Ureter (tissue), 1 donor: ENCODE measurements around the gene SRGAP2B. TPM values are rescaled to one million over a fixed set of nuclear protein-coding genes. Genes with fewer than 3 reads are reported as not detected.
"Not testable (repeated sequence)": the region's sequence is repeated elsewhere in the genome, so short reads cannot be mapped to it uniquely, and the experiment has no call there.

Source experiments
- DNase-seq: peaks from one replicate; pipeline ENCODE4 v3.0.0-alpha.2; 2020; ENCODE audit warnings: low spot score
- total RNA-seq: library from RNA; stranded (reverse); gene quantifications from one replicate; pipeline ENCODE4 v1.2.4, GENCODE V29; 2023
- donor health status: DM: yes; HTN: yes; CAD: no.

The SRGAP2B gene
- total RNA-seq, 1 donor from 2014 or later, result 36.4 TPM

DNA sequence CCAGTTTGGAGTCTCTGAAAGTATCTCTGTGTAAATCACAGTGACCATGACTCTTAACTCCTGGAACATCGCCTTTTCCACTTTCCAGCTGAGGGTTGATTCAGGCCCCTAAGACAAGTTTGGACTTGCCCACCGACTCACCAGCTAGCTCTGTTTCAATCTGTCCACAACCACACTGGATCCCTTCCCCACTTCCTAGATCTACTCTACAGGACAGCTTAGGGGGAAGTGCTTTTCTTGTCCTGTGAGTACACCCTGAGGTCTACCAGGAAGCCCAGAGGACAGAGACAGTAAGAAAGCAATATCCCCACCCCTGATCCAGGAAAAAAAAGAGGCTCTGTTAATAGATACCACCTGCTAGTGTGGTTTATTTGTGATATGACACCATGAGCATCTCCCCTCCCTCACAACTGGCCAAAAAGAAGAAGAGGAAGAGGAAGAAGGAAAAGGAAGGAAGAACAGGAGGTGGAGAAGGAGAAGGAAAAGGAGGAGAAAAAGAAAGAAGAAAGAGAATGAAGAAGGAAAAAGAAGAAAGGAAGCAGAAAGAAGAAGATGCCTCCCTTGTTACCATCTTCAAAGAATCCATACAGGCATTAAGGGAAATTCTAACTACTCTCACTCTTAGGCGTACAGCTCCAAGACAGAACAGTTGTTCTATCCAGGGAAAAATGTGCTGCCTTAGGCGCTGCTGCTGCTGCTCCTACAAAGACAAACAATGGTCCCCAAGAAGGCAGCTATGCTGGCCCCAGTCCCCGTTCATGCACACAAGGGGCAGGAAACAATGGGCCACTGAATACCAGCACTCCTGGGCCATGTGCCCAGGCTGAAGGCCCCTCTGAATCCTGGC, 96.8 kb downstream of the SRGAP2B start:
- not testable (repeated sequence) for DNase-seq

DNA sequence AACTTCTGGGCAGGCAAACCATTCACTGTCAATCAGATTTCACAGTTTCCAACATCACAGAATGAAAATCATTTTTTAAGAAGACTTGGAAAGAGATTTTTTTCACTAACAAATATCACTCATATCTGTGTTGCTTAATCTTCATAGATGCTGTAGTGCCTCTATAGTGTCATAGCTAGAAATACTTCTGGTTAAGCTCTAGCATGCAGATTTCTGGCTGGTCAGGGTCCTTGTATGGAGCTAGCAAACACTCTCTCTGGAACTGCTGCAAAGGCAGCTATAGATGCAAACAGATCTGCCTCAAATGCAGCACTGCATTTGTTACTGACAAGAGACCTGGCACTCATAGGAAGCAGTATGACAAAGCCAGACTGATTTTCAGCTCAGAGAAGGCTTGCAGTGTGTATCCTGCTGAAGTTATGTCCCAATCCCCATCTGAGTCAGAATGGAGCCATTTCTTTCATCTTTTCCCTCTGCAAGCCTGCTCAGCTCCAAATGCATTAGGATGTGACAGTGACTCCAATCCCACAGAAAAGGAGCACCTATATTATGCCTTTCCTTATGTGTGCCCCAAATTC, 99.2 kb downstream of the SRGAP2B start:
- not testable (repeated sequence) for DNase-seq

DNA sequence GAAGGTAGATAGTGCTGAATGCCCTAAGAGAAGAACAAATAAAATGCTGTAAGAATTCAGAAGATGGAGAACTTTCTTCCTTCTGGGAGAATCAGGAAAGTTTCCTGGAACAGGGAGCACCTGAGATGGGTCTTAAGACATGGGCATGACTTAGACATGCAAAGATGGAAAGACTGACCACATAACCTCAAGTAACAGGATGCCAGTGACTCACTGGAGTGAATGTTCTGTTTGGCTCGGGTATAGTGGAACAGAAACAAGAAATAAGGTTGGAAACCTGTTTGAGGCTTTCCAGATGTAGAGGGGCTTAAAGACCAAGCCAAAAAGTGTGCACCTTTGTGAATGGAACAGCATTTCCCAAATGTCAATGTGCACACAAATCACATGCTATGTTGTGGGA, 102.2 kb downstream of the SRGAP2B start:
- not testable (repeated sequence) for DNase-seq

DNA sequence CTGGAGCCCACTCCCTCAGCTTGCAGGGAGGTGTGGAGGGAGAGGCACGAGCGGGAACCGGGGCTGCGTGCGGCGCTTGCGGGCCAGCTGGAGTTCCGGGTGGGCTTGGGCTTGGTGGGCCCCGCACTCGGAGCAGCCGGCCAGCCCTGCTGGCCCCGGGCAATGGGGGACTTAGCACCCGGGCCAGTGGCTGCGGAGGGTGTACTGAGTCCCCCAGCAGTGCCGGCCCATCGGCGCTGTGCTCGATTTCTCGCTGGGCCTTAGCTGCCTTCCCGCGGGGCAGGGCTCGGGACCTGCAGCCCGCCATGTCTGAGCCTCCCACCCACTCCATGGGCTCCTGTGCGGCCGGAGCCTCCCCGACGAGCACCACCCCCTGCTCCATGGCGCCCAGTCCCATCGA, 104.5 kb downstream of the SRGAP2B start:
- DNase-seq, result not testable (repeated sequence)

DNA sequence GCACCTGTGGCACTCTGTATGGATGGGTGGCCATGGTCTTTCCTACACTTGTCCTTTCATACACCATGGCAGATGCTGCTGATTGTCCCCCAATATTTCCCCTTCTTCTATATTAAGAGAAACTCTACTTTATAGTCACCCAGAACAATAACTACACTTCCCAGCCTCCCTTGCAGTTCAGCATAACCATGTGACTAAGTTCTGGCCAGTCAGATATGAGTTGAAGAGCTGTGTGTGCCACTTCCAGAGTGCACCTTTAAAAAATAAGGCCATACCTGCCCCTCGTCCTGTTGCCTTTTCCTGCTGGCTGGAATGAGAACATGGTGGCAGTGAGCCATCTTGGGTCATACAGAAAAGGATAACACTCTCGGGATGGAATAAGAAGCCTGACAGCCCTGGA, 108.0 kb downstream of the SRGAP2B start:
- not testable (repeated sequence) for DNase-seq

DNA sequence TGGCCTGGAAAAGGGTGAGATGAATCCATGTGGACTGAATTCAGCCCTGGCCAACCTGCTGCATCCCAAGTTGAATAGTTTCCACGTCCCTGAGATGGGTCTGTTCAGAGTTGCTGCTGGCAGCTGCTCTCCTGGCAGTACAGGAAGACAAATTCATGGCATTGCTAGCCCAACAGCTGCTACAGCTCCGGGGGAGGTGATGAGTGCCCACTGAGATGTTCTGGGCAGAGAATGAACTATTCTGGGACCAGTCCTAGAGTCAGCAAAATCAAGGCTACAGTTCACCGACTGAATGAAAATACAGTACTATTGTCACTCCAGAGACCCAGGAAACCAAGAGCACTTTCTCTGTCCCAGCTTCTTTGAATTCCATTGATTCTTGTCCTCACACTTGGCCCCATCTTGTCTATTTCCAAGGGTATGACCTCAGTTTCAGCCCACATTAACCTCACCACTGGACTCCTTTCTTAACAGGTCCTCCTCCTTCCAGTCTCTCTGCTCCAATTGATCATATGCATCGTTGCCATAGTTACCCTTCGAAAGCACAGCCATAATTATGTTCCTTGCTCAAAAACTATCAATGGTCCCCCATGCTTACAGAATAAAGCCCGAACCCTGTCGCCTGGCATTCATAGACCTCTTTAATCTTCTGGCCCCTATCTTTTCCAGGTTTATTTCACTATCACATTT, 108.8 kb downstream of the SRGAP2B start:
- DNase-seq, result not testable (repeated sequence)

DNA sequence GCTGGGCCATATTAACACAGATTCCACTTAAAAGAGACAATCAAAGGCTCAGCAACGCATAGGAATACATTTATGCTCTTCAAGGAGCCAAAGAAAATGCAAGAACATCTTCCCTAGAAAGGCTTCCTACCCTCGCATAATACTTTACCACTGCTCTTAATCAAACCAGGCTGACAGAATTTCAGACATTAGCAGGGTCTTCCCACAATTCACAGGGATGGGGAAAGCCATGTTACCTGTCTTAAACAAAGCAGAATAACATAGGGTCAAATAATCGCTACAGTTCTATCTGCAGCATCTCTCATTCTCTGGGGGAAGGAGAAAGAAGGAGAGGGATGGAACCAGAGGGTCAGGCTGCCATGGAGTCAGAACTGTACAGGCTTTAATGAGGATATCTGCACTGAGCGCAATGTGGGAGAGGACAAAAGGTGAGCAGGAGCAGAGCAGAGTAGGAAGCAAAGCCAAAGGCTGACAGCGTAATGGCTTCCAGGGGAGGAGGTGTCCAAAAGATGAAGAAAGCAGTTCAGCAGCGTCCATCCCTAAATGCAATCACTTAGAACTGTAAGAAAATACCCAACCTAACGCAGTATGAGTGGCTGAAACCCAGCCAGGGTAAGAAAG, 109.5 kb downstream of the SRGAP2B start:
- DNase-seq, result not testable (repeated sequence)

DNA sequence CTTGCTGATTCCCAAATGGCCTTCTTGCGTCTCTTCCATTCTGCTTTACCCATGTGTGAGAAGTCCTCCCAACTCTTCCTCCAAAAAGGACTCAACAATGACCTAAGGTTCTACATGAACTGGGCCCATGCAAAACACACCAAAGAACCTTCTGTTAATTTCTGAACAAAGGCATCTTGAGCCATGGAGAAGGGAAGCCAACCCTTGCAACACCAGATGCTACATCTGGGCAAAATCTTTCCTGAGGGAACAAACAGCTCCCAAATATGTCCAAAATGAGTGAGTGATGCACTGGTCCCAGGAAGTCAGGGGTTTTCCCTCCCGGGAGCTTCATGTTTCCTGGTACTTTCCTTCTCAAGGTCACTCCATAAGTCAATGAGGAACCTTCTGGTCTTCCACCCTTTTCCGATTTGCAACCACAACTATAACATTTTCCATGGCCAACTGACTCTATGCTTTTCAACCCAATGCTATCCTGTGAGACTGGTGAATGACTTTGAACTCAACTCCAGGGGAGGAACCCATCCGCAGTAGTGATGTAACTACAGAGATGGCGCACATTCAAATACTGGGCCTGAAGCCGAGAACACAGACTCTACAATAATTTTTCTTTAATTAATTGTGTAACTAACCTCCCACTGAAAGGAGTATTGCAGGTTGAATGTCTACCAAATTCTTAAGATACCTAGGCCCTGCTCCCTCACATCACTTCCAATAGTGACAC, 112.2 kb downstream of the SRGAP2B start:
- not testable (repeated sequence) for DNase-seq

DNA sequence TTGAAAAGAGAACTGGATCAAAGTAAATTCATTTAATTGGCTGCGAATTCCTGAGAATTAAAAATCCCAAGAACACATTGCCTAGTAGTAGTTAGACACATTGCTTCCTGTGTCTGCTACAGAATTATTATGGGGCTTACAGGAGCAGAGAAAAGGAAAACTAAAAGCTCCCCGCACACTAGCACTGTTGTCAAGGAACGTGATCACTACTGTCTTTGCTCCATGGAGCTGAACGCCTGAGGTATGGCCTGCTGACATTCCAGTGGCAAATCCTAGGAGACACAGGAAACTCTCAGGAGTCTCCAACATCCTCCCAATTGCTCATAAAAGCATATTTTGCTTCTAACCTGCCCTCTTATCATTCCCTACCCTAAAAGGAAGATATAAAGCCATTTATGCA, 114.0 kb downstream of the SRGAP2B start:
- not testable (repeated sequence) for DNase-seq

DNA sequence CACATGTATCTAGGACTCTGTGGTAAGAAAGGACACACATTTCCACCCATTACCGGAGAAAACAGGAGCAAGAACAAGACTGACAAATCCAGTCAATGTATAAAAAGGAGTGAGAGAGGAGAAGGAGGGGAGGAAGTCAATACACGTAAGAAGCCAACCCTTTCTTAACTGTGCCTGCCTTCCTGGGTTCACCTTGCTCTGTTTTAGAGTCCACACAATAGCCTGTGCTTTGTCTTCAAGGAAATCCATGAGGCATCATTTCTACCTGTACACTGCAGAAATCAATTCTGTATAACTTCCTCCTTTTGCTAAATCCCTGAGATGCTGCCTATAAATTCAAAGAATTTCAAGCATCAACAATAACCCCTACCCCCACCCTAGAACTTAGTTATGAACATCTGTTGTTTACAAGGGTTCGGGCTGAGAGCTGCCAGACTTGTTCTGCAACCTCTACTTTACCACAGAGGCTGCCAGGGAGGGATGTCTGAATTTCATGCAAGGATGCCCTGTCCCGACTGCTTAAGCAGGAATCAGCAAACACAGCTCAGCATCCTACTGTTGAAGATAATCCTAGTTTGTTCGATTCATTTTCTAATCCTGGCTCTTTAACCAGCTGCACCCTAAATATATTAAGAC, 115.0 kb downstream of the SRGAP2B start:
- DNase-seq, result not testable (repeated sequence)

DNA sequence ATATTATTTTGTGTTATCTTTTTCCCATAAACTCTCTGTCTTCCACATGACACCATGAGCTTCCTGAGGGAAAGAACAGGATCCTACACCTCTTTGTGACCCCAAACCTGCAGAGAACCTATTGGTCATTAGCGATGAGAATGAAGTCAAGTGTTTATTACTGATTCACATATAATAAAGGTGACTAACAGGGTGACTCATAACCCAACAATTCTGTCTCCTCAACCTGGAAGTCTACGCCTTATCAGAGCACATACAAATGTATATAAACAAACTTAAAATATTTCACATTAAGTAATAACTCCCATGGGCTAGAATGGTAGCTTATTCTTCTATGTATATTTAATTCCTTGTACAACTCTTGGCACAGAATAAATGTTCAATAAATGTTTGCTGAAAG, 117.3 kb downstream of the SRGAP2B start:
- DNase-seq, result not testable (repeated sequence)

DNA sequence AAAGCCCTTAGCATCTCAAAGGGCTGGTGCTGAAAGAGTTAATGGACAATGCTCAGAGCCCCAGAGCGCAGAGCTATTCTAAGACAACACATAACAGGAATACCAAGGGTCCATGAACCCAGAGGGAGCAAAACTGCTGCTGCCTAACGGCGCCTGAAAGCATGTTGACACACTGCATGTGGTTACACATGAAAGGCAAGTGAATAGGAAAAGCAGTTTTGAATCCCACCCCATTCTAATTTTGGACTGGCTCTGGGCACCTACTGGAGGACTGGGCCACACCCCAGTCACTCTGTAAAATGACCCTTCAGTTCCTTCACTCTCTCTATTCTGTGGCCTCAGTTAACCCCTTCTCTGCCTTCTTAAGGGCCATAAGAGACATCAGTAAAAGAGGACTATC, 123.2 kb downstream of the SRGAP2B start:
- not testable (repeated sequence) for DNase-seq

DNA sequence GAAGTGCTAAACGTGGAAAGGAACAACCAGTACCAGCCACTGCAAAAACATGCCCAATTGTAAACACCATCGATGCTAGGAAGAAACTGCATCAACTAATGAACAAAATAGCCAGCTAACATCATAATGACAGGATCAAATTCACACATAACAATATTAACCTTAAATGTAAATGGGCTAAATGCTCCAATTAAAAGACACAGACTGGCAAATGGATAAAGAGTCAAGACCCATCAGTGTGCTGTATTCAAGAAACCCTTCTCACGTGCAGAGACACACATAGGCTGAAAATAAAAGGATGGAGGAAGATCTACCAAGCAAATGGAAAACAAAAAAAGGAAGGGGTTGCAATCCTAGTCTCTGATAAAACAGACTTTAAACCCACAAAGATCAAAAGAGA, 128.6 kb downstream of the SRGAP2B start:
- not testable (repeated sequence) for DNase-seq

DNA sequence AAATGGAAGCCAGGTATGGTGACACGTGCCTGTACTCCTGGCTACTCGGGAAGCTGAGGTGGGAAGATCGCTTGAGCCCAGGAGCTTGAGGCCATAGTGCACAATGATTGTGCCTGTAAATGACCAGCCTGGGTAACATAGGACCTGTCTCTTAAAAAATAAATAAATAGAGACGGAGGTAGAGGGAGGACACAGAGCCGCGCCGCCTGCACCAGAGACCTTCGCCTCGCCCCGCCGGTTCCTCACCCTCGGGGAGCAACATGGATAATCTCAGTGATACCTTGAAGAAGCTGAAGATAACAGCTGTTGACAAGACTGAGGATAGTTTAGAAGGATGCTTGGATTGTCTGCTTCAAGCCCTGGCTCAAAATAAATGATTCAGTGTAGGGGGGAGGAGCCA, 130.4 kb downstream of the SRGAP2B start:
- DNase-seq, result not testable (repeated sequence)

DNA sequence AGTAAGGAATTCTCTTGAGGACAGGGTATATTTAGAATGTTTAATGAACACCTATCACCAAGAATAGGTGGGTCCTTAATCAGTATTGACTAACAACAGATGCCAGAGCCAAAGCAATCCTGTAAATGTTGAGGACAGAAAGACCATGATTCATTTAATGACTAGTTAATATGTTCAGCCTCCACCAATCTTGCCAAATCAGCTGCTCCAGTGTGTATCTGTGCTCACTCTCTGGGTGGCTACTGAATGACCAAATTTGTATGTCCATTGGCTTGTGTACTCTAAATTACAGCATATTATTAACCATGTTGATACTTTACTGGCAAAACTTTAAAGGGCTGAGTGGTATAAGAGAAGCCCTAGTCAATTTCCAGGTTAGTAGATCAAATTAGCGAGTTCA, 130.9 kb downstream of the SRGAP2B start:
- DNase-seq, result not testable (repeated sequence)

DNA sequence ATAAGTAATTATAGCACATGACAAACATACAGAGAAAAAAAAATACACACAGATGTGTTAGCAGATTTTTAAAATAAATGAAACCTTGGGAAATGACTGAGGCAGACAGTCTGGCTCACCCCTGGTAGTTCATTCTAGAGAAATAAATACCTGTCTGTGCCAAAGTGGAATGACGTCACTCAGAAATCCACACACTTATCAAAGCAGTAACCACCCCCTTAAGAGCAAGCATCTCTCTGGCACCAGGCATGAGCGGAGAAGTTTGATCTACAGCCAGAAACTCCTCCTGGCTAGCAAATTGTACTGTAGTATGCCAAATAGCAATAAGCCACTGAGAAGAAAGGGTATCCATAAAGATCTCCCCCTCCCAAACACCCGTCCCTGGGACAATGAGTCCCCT, 131.6 kb downstream of the SRGAP2B start:
- not testable (repeated sequence) for DNase-seq

DNA sequence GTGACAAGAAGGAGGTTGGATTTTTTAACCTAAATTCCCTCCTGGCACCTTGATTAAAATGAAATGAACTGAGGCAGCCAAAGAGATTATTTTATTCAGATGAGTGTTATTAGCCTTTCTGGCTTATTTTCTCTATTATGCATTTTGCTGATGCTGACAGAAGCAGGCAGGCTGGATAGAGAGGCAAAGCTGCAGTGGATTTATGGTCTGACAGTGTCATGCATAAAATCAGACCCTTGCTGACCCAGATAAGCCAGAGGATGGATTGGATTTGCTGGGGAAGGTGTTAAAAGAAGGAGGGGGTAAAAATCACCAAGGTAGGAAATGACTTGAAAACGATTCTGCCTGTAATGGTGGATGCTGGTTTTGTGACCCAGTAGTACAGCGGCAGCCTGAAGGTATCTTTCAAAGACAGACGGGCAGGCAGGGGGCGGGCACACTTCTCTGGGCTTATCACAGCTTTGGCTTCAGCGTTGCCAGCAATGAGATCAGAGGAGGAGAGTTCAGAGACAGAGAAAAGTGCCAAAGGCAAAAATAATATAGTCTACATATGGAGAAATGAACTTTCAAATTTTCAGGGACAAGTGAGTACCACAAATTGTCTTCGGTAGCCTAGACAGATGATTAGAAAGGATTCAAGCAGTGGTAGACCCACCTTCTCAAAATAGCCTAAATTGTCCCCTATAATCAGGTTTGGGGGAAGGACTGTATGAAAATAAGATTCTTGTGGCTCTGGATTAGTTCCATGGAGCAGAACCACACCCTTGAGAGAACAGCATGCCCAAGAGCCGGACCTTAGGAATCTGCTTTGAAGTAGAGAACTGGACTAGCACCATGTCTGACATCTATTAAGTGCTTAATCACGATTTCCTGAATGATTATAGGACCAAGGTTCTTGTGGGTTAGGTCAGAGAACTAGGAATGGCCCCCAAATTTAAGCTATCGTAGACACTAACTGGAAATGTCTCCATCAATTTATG, 133.2 kb downstream of the SRGAP2B start:
- not testable (repeated sequence) for DNase-seq

DNA sequence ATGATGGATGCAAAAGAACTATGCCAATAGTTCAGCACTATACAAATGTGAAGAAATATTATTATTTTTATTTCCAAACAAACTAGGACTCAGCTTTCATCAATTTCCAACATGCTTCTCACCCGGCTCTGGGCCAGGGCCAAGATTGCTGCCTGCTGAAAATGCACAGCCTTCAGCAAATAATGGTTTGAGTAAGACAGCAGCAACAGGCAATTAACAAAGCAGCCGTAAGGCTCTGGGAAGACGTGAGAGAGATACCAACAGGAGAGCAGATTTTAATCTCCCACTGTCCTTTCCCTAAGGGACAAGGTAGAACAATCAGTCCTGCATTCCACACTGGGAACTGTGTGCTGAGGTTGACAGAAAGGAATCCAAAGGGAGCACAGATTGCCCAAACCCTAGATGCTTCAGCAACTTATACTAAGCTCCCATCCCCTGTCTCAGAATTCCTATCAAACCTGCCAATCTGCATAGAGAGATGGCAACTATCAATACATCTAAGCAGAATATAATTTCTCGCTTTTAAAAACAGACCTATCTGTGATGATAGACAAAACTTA, 134.1 kb downstream of the SRGAP2B start:
- DNase-seq, result not testable (repeated sequence)

DNA sequence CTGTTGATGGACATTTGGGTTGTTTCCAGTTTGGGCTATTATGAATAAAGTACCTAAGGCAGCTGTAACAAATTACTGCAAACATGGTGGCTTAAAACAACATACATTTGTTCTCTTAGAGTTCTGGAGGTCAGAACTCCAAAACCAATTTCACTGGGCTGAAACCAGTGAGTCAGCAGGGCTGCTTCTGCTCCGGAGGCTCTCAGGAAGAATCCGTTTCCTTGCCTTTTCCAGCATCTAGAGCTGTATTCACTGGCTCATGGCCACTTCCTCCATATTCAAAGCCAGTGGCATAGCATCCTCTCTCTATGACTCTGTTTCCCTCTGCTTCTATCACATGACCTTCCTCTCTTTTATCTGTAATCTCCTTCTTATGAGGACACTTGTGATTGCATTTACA, 146.7 kb downstream of the SRGAP2B start:
- DNase-seq, result not testable (repeated sequence)
